AG04449 (cell line): ENCODE measurements around the gene CLNS1A.

ENCODE experiments used
- CTCF ChIA-PET: fragments of 350-600 bp; formaldehyde crosslinking; extraction: SDS; loops from one replicate; lab custom pipeline; 2021; ENCODE audit warnings: antibody characterized with exemption; lab: Yijun Ruan, JAX
- POLR2A ChIA-PET: fragments of 400-600, 350-600 bp; formaldehyde crosslinking; extraction: SDS; loops from one replicate; lab custom pipeline; 2020; ENCODE audit warnings: antibody characterized with exemption, inconsistent platforms; lab: Yijun Ruan, JAX
- DNase-seq: peaks from one replicate; pipeline ENCODE4 v3.0.0-alpha.2; 2010; ENCODE audit warnings: low read depth, low spot score
- H3K4me3 ChIP-seq: 2 replicates; pipeline ENCODE4 v1.5.1; 2011; ENCODE audit warnings: low read depth, mild to moderate bottlenecking, control low read depth, low read length
- CTCF ChIP-seq: IDR thresholded peaks from one replicate; pipeline ENCODE4 v1.5.1; 2011; ENCODE audit warnings: mild to moderate bottlenecking, moderate library complexity, low read length, control low read depth, inconsistent platforms; ENCODE audit not compliant: insufficient read depth; ENCODE audit errors: missing control alignments

The CLNS1A gene

GRCh38 chr11:77637345-77638165, at the start of gene CLNS1A:
Gene CLNS1A (minus strand): TSS chr11:77637794. CDS start chr11:77637714, 80 bp downstream.
- CTCF ChIA-PET = no interaction called here
- no peak for TF ChIP-seq CTCF
- peak; percentile 42 for DNase-seq
- POLR2A ChIA-PET = interaction anchor here (0.7 kb wide), 1 partner anchor 35 kb away, joined by 3 read pairs; no protein-coding TSS in a partner anchor
- peak within 1 kb of the TSS; percentile 95 for H3K4me3 ChIP-seq

- ChIA-PET CTCF (no interaction called here), POLR2A (no interaction called here)
- no peak for DNase-seq
- TF ChIP-seq CTCF = no peak
- H3K4me3 ChIP-seq = no peak overlapping the region
These were observed 49.5 kb upstream of the CLNS1A start for GRCh38 chr11:77687088-77687487.

- ChIA-PET POLR2A (no interaction called here), CTCF (no interaction called here)
- no peak for DNase-seq
- H3K4me3 ChIP-seq = no peak overlapping the region
- no peak for TF ChIP-seq CTCF
These were observed 39.5 kb upstream of the CLNS1A start for GRCh38 chr11:77677138-77677537.

GRCh38 chr11:77672264-77672663, 34.7 kb upstream of the CLNS1A start:
- no peak for TF ChIP-seq CTCF
- H3K4me3 ChIP-seq = no peak overlapping the region
- ChIA-PET CTCF (interaction anchor here (1.0 kb wide), 1 partner anchor 12 kb away, joined by 3 read pairs; no protein-coding TSS in a partner anchor), POLR2A (no interaction called here)
- peak; percentile 89 for DNase-seq

GRCh38 chr11:77669848-77670511, 32.4 kb upstream of the CLNS1A start:
- no peak for TF ChIP-seq CTCF
- ChIA-PET CTCF (no interaction called here), POLR2A (no interaction called here)
- no peak overlapping the region for H3K4me3 ChIP-seq
- no peak for DNase-seq

- DNase-seq = no peak
- ChIA-PET POLR2A (no interaction called here), CTCF (no interaction called here)
- H3K4me3 ChIP-seq = no peak overlapping the region
- no peak for TF ChIP-seq CTCF
These were observed 31.2 kb upstream of the CLNS1A start for GRCh38 chr11:77668760-77669159.
